Dermis blood vessel endothelial cell (primary cell): Measurements from ENCODE around the gene CD248. TPM values are rescaled to one million over a fixed set of nuclear protein-coding genes. Genes with fewer than 3 reads are reported as not detected.
A peak's percentile ranks its signal among the peaks of the same experiment; 100 is the strongest.

Experiments
- DNase-seq: peaks from one replicate; pipeline ENCODE4 v3.0.0; 2010
- total RNA-seq: library from RNA; depleted of rRNA; stranded (reverse); fragments of >200 nt; gene quantifications from 2 replicates; pipeline ENCODE4 v1.2.3, GENCODE V29; 2014

Gene CD248
- total RNA-seq, 1 donor from 2014 or later, result 0.68 TPM

- no peak for DNase-seq
Observed at GRCh38 chr11:66340596-66341501, 24.0 kb upstream of the CD248 start.

DNA sequence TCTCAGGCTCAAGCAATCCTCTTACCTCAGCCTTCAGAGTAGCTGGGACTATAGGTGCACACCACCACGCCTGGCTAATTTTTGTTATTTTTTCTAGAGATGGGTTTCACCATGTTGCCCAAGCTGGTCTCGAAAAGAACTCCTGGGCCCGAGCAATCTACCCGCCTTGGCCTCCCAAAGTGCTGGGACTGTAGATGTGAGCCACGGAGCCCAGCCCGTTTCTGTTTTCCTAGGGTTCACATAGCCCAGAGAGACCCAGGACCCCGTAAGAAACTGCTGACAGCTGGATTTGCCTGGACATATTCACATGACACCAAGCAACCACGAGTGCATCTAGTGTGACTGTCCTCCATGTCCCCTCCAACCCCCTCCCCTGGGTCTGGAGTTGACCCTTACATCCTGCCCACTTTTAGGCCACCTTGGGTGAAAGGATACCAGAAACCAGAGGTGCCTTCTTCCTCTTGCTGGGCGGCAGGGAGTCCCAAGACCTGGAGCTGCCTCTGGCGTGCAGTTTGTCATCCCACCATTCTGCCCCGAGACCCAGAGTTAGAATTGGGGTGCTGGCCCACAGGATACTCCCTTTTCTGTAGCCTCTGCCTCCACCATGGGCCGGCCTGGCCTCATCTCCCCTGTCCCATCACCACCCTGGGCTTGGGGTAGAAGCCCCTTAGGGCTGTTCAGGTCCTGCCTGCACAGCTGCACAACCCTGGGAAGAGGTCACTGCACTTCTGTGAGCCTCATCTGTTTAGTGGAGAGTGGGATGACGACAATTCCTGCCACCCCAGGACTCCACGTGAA lies 23.0 kb upstream of the CD248 start:
- no peak for DNase-seq

GRCh38 chr11:66339162-66339675 lies 22.4 kb upstream of the CD248 start:
- no peak for DNase-seq

- no peak for DNase-seq
Observed at GRCh38 chr11:66338276-66339161, 21.7 kb upstream of the CD248 start.

DNA sequence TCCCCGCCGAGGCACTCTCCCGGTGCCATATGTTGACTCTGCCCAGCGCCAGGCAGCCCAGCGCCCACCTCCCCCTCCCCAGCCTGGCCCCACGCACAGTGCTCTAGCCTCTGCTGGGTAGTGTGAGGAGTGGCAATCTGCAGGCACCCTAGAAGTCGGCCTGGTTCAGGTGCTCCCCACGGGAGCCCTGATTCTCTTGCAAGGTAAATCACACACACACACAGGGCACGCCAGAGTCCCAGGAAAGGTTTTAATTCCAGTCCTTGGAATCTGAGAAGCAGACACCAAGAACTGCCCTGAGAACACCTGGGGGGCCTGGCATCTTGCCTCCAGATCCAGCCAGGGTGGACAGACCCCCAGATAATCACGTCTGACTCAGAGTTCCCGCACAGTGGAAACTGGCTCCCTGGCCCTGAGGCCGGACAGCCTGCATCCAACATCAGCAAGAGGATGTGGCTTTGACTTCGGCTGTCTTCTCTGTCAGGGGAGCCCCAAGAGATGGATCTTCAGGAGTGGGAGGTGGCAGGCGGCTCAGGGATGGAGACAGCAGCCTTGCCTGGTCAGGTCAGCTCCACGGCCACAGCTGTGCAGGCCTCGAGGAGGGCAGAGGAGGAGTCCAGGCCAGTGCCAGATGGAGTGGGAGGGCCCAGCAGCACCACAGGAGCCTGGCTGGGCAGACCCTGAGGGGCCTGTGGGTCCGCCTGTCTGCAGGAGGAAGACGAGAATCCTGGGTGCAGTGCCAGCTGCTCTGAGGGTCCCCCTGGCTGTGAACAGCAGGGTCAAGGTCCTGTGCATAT lies 20.5 kb upstream of the CD248 start:
- DNase-seq, result no peak

- peak; percentile 91 for DNase-seq
Observed at GRCh38 chr11:66336234-66337102, 19.6 kb upstream of the CD248 start, which contains the start of gene RIN1. RIN1 (minus strand) TSS chr11:66336434; CDS start chr11:66336402, 32 bp downstream.

DNA sequence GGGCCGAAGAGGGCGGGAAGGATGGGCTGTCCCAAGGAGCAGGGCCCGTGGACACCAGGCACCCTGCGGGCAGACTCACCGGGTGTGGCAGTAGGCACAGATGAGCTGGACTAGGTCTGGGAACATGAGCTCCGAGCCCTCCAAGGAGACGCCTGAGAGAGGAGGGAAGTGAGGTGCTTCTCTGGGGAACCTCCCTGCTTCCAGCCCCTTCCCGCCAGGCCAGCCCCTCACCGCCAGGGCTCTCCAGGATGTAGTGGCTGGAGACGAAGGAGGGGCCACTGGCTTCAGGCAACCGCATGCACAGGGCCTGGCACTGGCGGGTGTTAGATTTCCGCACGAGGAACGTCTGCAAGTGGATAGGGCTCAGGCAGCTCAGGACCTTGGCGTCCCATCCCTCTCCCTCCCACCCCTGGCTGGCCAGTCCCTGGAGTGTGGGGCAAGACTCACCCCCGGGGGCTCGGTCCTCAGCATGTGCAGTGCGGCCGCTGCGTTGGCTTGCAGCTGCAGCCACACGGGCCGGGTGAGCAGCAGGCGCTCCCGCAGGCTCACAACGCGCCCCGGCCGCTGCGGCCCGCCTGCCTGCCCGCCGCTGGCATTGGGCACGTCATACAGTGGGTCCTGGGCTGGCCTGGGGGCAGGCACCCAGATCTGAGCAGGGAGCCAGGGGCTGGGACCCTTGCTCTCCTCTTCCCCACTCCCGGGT lies 18.8 kb upstream of the CD248 start:
- DNase-seq, result peak; percentile 60

GRCh38 chr11:66334605-66335442 lies 18.0 kb upstream of the CD248 start:
- DNase-seq, result no peak

DNA sequence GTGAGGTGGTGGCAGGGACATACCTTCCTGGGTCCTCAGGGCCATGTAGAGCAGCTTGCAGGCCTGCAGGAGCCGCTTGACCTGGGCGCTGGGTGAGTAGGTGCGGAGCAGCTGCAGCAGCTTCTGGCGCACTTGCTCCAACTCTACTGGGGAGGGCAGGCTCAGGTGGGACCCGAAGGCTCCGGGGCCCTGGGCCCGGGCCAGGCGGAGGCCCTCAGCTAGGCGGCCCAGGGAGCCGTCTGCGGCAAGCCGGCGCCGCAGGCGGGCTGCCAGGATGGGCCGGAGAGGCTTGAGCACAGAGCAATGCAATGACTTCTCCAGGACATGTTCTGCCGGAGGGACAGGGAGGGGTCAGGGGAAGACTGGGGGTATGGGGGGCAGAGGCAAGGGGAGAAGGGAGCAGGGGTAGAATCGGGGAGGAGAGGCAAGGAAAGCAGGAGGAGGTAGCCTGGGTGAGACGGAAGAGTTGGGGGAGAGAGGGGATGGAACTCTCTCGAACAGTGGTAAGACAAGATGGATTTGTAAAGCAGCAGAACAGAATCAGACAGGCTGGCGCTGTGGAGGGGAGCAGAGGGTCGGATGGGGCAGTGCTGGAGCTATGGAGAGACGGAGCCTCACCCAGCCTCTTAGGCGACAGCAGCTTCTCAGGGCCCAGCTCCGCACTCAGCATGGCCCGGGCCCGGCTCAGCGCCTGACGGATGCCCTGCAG lies 17.2 kb upstream of the CD248 start:
- no peak for DNase-seq

- no peak for DNase-seq
Observed at GRCh38 chr11:66333220-66333877, 16.5 kb upstream of the CD248 start.

DNA sequence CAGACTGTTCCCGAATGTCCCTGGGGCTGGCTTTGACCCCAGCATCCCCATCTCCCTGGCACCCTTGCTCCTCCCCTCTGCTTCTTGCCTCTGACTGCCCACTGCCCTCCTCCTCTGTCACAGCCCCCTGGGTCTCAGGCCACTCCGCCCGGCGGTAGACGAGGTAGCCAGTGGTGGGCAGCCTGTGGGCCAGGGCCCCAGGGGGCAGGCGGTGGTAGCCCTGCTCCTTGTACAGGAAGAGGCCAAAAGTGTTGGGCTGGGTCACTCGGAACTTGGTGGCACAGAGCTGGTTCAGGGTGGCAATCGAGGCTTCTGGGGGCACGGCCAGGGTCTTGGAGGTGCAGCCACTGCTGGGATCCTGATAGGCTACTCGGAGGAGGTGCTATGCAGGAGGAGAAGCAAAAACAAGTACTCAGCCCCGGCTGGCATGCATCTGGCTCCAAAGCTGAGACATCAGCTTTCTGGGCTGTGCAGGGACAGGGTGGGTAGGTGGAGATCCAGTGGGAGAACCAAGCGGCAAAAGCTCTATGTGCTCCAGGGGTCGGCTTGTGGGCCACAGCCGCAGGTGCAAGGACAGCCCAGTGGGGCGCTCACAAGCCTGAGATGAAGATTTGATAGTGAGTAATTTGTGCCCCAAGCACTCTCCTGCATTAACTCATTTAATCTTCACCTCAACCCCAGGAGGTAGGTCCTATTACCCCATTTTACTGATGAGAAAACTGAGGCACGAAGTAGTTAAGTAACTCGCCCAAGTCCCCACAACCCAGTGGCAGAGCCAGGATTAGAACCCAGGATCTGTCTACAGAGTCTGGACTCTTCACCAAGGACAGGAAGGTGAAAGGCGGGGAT lies 15.8 kb upstream of the CD248 start:
- DNase-seq, result no peak

DNA sequence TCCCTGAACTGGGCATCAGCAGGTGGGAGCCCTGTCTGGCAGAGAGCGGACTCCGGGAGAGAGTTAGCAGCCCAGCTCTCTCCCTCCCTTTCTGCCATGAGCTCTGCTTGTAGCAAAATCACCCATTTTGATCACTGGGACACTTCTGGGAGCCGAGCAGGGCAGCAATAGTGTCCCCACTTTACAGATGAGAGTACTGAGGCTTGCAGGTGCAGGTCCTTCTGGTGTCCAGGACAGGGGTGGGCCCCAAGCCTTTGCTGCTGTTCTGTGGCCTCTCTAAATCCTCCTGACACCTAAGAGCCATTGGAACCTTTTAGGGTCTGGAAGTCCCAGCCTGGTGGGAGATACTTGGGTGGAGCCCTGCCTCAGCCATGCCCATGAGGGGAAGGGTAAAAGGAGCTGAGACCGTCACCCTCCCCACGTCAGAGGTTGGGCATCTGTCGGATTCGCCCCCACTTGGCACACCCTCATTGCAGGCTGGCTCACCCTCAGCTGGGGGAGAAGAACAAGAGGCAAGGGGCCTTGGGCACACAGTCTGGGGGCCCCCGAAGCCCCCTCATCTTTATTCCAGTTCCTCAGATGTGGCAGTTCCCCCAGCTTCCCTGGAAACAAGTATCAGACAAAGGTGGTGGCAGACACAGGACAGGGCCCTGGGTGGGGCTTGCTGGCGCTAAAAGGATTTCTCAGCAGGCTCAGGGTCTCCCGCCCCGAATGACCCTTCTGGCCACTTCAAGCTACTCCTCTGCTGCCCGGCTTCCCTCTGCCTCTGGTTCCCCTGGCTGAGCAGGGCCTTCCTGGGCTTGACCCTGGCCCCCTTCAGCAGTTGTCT lies 14.9 kb upstream of the CD248 start:
- DNase-seq, result no peak

DNA sequence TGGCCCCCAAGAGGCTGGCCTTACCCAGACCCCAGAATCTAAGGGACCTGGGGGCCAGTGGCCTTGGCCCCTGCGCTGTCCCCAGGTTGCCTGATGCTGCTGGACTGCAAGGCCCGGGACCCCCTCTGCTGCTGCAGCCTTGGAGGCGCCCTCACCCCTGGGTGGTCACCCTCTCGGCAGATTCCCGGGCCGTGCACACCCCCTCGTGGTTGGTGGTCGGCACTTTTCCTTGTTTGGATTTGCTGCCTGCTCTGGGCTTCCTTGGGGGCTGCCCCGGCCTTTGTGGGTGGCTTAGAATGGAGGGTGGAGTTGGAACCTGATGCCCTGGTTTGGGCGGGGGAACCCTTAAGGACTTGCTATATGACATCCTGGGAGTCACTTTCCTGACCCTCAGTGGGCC lies 14.1 kb upstream of the CD248 start:
- DNase-seq, result no peak

- no peak for DNase-seq
Observed at GRCh38 chr11:66329165-66329673, 12.4 kb upstream of the CD248 start.
